HepG2 (cell line): Measurements from ENCODE around the gene S100A9. TPM values are rescaled to one million over a fixed set of nuclear protein-coding genes. Genes with fewer than 3 reads are reported as not detected.

Experiments used
- ATAC-seq: fragments of 200-7000 bp; cut with Tn5 transposase; 3 replicates; pipeline ENCODE4 v1.9.1; 2020; ENCODE audit warnings: mild to moderate bottlenecking, moderate library complexity
- BruUV-seq: library from RNA; stranded (reverse); fragments of 400-500 nt; replicated peaks from 2 replicates; lab custom pipeline; 2021; lab: Mats Ljungman, UMichigan
- CTCF ChIA-PET: fragments of 300-600 bp; formaldehyde crosslinking; extraction: SDS; loops from one replicate; lab custom pipeline; 2021; ENCODE audit warnings: low total read pairs, inconsistent platforms, low intra/inter-chr PET ratio; lab: Yijun Ruan, JAX
- POLR2A ChIA-PET: fragments of 350-600 bp; sonication (Branson Sonifier 250); formaldehyde crosslinking; loops from one replicate; lab custom pipeline; 2020; ENCODE audit warnings: antibody characterized with exemption, inconsistent platforms; lab: Yijun Ruan, JAX
- DNase-seq: peaks from one replicate; pipeline ENCODE4 v3.0.0-alpha.2; 2015; ENCODE audit warnings: low spot score
- FAIRE-seq: peaks from 3 replicates; lab custom pipeline; 2011; peaks lifted over from hg19 to GRCh38; lab: Jason Lieb, UNC
- H2AFZ ChIP-seq: one replicate; pipeline ENCODE4 v1.6.1; 2011; ENCODE audit warnings: low read length, inconsistent platforms
- H3K27ac ChIP-seq: fragments of 300-600 bp; 3 replicates; pipeline ENCODE4 v1.8.0; 2011; ENCODE audit warnings: mixed run types, mild to moderate bottlenecking, mixed read lengths, low read length, inconsistent platforms; ENCODE audit not compliant: insufficient read depth; ENCODE audit errors: extremely low read length
- H3K27me3 ChIP-seq, 2 experiments: fragments of 200-600 bp in 1 of 2; 2 replicates in 1 of 2; 3 replicates in 1 of 2; pipeline versions ENCODE4 v1.6.0 to v1.8.0; 2011; ENCODE audit warnings: low read length in 2 of 2, mild to moderate bottlenecking in 2 of 2, moderate library complexity in 2 of 2, inconsistent platforms in 1 of 2; ENCODE audit not compliant: insufficient read depth in 2 of 2, control insufficient read depth in 1 of 2
- H3K36me3 ChIP-seq, 2 experiments: fragments of 200-600 bp in 1 of 2; replicated peaks in 1 of 2; 2 replicates in 1 of 2; 3 replicates in 1 of 2; pipeline versions ENCODE4 v1.5.1 to v1.8.0; 2011; ENCODE audit warnings: low read length in 2 of 2, inconsistent platforms in 1 of 2; ENCODE audit not compliant: insufficient read depth in 2 of 2, control insufficient read depth in 1 of 2
- H3K4me1 ChIP-seq: 2 replicates; pipeline ENCODE4 v1.5.1; 2012; ENCODE audit warnings: low read length, inconsistent platforms; ENCODE audit not compliant: insufficient read depth
- H3K4me2 ChIP-seq: 2 replicates; pipeline ENCODE4 v1.6.0; 2011; ENCODE audit warnings: low read depth, low read length, inconsistent platforms
- H3K4me3 ChIP-seq, 3 experiments: fragments of 200-600 bp in 1 of 3; sonication (generic), shearing (Covaris generic) in 1 of 3; replicated peaks in 1 of 3; 2 replicates each; pipeline ENCODE4 v1.5.1; 2011 to 2016; ENCODE audit warnings: low read length in 3 of 3, inconsistent platforms in 2 of 3, low read depth in 2 of 3, mild to moderate bottlenecking in 2 of 3, control low read depth in 1 of 3, mixed read lengths in 1 of 3; ENCODE audit not compliant: insufficient read depth in 1 of 3
- H3K79me2 ChIP-seq: one replicate; pipeline ENCODE4 v1.6.1; 2011; ENCODE audit warnings: low read length, inconsistent platforms; ENCODE audit not compliant: insufficient read depth
- H3K9ac ChIP-seq: 2 replicates; pipeline ENCODE4 v1.6.0; 2011; ENCODE audit warnings: mild to moderate bottlenecking, low read depth, low read length, inconsistent platforms; ENCODE audit not compliant: insufficient read depth
- H3K9me3 ChIP-seq: 2 replicates; pipeline ENCODE4 v1.5.1; 2012; ENCODE audit warnings: mild to moderate bottlenecking, low read length
- H4K20me1 ChIP-seq: 2 replicates; pipeline ENCODE4 v1.6.0; 2011; ENCODE audit warnings: inconsistent platforms, mild to moderate bottlenecking, low read length, moderate library complexity; ENCODE audit not compliant: insufficient read depth
- HCFC1 ChIP-seq: fragments of 150-350 bp; IDR thresholded peaks from 2 replicates; pipeline ENCODE4 v1.6.1; 2014; ENCODE audit warnings: low read depth, low read length
- MBD4 ChIP-seq: IDR thresholded peaks from 2 replicates; pipeline ENCODE4 v1.6.1; 2012; ENCODE audit warnings: low read length, inconsistent platforms, borderline replicate concordance
- SP140L ChIP-seq: sonication (generic); formaldehyde crosslinking; IDR thresholded peaks from 2 replicates; pipeline ENCODE4 v1.4.0; 2020; ENCODE audit warnings: missing genetic modification reagents, borderline replicate concordance
- TBX2 ChIP-seq: sonication (generic); formaldehyde crosslinking; IDR thresholded peaks from 2 replicates; pipeline ENCODE4 v1.5.0; 2020; ENCODE audit warnings: missing genetic modification reagents, mild to moderate bottlenecking, borderline replicate concordance
- ZNF24 ChIP-seq: fragments of 450-650 bp; IDR thresholded peaks from 2 replicates; pipeline ENCODE4 v1.6.1; 2017; ENCODE audit warnings: antibody characterized with exemption, mild to moderate bottlenecking
- WGBS: methylation state at CpG from one replicate; pipeline ENCODE4 v1.1.6; 2017; ENCODE audit warnings: low lambda C conversion rate; 5-methylcytosine and 5-hydroxymethylcytosine counted together
- in situ Hi-C: cut with HindIII; loops from 2 replicates; pipeline ENCODE4 v1.10.0; 2017; ENCODE audit warnings: low pct_unique_long_range_greater_than_20kb; ENCODE audit not compliant: extremely low pct_ligation_motif_present
- intact Hi-C: fragments of 100-400 bp; cut with micrococcal nuclease; formaldehyde crosslinking; loops from one replicate; pipeline ENCODE4 v1.10.0; 2022; ENCODE audit not compliant: unreplicated experiment
- polyA plus RNA-seq, 8 experiments: library from polyadenylated mRNA; depleted of rRNA in 3 of 8; stranded (reverse) in 7 of 8; unstranded in 1 of 8; fragments of >200 nt; fragmentation: Illumina TruSeq in 4 of 8; extraction: Trizol in 4 of 8; gene quantifications; 2 replicates each; pipeline versions ENCODE4 v1.2.1 to v1.2.3, GENCODE V29; 2011 to 2016; ENCODE audit warnings: low read depth in 4 of 8, missing spikeins in 1 of 8, mixed read lengths in 1 of 8; ENCODE audit not compliant: insufficient read depth in 1 of 8
- total RNA-seq, 5 experiments: library from RNA; depleted of rRNA; stranded (reverse); fragments of >200 nt; fragmentation: Illumina TruSeq; extraction: Trizol; gene quantifications; 2 replicates each; pipeline ENCODE4 v1.2.3, GENCODE V29; 2016; ENCODE audit warnings: low read depth in 1 of 5
- TF ChIP-seq, protein P1 (sequence below): sonication (generic); formaldehyde crosslinking; IDR thresholded peaks from 2 replicates; pipeline ENCODE4 v1.4.0; 2020; ENCODE audit warnings: low read depth, mild to moderate bottlenecking, missing genetic modification reagents
- TF ChIP-seq, protein P2 (sequence below): sonication (generic); formaldehyde crosslinking; IDR thresholded peaks from 2 replicates; pipeline ENCODE4 v1.4.0; 2020; ENCODE audit warnings: missing genetic modification reagents, borderline replicate concordance
- TF ChIP-seq, protein P3 (sequence below), 2 experiments: IDR thresholded peaks; 2 replicates each; pipeline ENCODE4 v1.6.1; 2011 to 2012; ENCODE audit warnings: low read length in 2 of 2, borderline replicate concordance in 1 of 2, low read depth in 1 of 2, mild to moderate bottlenecking in 1 of 2, moderate library complexity in 1 of 2
- TF ChIP-seq, protein P4 (sequence below): sonication (generic); formaldehyde crosslinking; IDR thresholded peaks from 2 replicates; pipeline ENCODE4 v1.8.0; 2022; ENCODE audit warnings: missing genetic modification reagents, low read depth, mild to moderate bottlenecking, borderline replicate concordance

S100A9 gene
- total and polyA plus RNA-seq, 2 of the 13 experiments (the other 11 are each of a cell fraction or from before 2014, with no cell fraction given) = 0.31 to 0.69 TPM

DNA sequence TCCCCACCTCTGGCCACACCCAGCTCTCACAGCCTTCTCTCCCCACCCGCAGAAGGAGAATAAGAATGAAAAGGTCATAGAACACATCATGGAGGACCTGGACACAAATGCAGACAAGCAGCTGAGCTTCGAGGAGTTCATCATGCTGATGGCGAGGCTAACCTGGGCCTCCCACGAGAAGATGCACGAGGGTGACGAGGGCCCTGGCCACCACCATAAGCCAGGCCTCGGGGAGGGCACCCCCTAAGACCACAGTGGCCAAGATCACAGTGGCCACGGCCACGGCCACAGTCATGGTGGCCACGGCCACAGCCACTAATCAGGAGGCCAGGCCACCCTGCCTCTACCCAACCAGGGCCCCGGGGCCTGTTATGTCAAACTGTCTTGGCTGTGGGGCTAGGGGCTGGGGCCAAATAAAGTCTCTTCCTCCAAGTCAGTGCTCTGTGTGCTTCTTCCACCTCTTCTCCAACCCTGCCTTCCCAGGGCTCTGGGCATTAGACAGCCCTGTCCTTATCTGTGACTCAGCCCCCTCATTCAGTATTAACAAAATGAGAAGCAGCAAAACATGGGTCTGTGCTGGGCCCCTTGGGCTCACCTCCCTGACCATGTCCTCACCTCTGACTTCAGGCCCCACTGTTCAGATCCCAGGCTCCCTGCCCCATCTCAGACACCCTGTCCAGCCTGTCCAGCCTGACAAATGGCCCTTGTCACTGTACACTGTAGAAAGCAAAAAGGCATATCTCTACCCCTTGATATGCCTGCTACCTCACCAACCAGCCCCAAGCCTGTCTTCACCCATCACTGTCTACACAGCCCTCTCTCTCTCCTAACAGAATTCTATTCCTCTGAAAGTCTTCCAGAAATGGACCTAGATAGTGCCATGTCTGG is 3.2 kb downstream of the S100A9 start (continued):
- TF ChIP-seq, protein P1, sequence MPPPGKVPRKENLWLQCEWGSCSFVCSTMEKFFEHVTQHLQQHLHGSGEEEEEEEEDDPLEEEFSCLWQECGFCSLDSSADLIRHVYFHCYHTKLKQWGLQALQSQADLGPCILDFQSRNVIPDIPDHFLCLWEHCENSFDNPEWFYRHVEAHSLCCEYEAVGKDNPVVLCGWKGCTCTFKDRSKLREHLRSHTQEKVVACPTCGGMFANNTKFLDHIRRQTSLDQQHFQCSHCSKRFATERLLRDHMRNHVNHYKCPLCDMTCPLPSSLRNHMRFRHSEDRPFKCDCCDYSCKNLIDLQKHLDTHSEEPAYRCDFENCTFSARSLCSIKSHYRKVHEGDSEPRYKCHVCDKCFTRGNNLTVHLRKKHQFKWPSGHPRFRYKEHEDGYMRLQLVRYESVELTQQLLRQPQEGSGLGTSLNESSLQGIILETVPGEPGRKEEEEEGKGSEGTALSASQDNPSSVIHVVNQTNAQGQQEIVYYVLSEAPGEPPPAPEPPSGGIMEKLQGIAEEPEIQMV (CRISPR knock-in tag) = no peak
- TF ChIP-seq TBX2 (CRISPR knock-in tag) (no peak), HCFC1 (no peak), SP140L (CRISPR knock-in tag) (no peak), ZNF24 (no peak)
- TF ChIP-seq, protein P2, sequence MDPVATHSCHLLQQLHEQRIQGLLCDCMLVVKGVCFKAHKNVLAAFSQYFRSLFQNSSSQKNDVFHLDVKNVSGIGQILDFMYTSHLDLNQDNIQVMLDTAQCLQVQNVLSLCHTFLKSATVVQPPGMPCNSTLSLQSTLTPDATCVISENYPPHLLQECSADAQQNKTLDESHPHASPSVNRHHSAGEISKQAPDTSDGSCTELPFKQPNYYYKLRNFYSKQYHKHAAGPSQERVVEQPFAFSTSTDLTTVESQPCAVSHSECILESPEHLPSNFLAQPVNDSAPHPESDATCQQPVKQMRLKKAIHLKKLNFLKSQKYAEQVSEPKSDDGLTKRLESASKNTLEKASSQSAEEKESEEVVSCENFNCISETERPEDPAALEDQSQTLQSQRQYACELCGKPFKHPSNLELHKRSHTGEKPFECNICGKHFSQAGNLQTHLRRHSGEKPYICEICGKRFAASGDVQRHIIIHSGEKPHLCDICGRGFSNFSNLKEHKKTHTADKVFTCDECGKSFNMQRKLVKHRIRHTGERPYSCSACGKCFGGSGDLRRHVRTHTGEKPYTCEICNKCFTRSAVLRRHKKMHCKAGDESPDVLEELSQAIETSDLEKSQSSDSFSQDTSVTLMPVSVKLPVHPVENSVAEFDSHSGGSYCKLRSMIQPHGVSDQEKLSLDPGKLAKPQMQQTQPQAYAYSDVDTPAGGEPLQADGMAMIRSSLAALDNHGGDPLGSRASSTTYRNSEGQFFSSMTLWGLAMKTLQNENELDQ (CRISPR knock-in tag) = no peak
- TF ChIP-seq, all 625 proteins: peak for 0

- DNase-seq (no peak), ATAC-seq (no peak), FAIRE-seq (no peak)
- intact Hi-C loops (no loop called here), in situ Hi-C loops (no loop called here)
- H3K79me2 ChIP-seq = no peaks in the 10 kb centered on the region
- H3K9ac ChIP-seq = no peak overlapping the region
- H3K27me3 ChIP-seq = peaks cover 1 to 5% of the 10 kb centered on the region in 2 experiments; a peak in 1 of 5 replicates
- CTCF ChIA-PET = no interaction called here
- H3K4me2 ChIP-seq = no peak overlapping the region
- no TSS peak for BruUV-seq
- H3K36me3 ChIP-seq = no peaks in the 10 kb centered on the region
- H3K9me3 ChIP-seq = no peaks in the 10 kb centered on the region
- POLR2A ChIA-PET = no interaction called here
- no peak overlapping the region for H3K27ac ChIP-seq
- 0% methylated on average over 4 of the region's 4 CpGs for WGBS
- H4K20me1 ChIP-seq = no peaks in the 10 kb centered on the region
- no peak overlapping the region for H3K4me3 ChIP-seq
- H3K4me1 ChIP-seq = 0 out of 2 replicates have a peak, but pooled peaks cover 5% of the 10 kb centered on the region
- H2AFZ ChIP-seq = no peak overlapping the region
- no peak for TF ChIP-seq MBD4
- TF ChIP-seq, protein P3, sequence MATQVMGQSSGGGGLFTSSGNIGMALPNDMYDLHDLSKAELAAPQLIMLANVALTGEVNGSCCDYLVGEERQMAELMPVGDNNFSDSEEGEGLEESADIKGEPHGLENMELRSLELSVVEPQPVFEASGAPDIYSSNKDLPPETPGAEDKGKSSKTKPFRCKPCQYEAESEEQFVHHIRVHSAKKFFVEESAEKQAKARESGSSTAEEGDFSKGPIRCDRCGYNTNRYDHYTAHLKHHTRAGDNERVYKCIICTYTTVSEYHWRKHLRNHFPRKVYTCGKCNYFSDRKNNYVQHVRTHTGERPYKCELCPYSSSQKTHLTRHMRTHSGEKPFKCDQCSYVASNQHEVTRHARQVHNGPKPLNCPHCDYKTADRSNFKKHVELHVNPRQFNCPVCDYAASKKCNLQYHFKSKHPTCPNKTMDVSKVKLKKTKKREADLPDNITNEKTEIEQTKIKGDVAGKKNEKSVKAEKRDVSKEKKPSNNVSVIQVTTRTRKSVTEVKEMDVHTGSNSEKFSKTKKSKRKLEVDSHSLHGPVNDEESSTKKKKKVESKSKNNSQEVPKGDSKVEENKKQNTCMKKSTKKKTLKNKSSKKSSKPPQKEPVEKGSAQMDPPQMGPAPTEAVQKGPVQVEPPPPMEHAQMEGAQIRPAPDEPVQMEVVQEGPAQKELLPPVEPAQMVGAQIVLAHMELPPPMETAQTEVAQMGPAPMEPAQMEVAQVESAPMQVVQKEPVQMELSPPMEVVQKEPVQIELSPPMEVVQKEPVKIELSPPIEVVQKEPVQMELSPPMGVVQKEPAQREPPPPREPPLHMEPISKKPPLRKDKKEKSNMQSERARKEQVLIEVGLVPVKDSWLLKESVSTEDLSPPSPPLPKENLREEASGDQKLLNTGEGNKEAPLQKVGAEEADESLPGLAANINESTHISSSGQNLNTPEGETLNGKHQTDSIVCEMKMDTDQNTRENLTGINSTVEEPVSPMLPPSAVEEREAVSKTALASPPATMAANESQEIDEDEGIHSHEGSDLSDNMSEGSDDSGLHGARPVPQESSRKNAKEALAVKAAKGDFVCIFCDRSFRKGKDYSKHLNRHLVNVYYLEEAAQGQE (IDR thresholded peaks at IDR 0.05; ENCODE audit: borderline replicate concordance in 1 of 2, low read depth in 1 of 2, low read length in 2 of 2) = no peak
- TF ChIP-seq, protein P4, sequence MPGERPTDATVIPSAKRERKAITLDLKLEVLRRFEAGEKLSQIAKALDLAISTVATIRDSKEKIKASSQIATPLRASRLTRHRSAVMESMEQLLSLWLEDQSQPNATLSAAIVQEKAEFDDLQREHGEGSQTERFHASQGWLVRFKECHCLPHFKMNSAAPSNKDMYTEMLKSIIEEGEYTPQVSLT (CRISPR knock-in tag) = no peak
Observed at GRCh38 chr1:153361480-153362109, 3.9 kb downstream of the S100A9 start.
